ENCODE measurements around the gene ADCY10. TPM values are rescaled to one million over a fixed set of nuclear protein-coding genes. Genes with fewer than 3 reads are reported as not detected.

Gene ADCY10
- total and polyA plus RNA-seq, 7 experiments from 2014 or later, result 0.19 to 1.3 (median 0.43) TPM; not detected in 2

- no peak for ATAC-seq
- DNase-seq, result no peak
- H3K27me3 Mint-ChIP-seq, result peaks cover 0 to 11% (median 0%) of the 10 kb centered on the region in 5 donors
- no peak overlapping the region for H3K4me3 ChIP-seq (ENCODE audit: low read length)
- no peak overlapping the region for H3K4me3 Mint-ChIP-seq
- POLR2A ChIA-PET, result no interaction called here
- CTCF ChIA-PET, result no interaction called here
- H3K27ac Mint-ChIP-seq, result no peak overlapping the region
- no peaks in the 10 kb centered on the region for H3K27me3 ChIP-seq (ENCODE audit: control insufficient read depth in 2 of 2, insufficient read depth in 2 of 2, low read length in 2 of 2)
- no peaks in the 10 kb centered on the region for H3K4me1 ChIP-seq (ENCODE audit: control insufficient read depth in 2 of 2, insufficient read depth in 2 of 2, low read length in 2 of 2)
- no peaks in the 10 kb centered on the region for H3K36me3 ChIP-seq (ENCODE audit: control insufficient read depth in 2 of 3, insufficient read depth in 3 of 3, low read length in 3 of 3)
- H3K4me1 Mint-ChIP-seq, result peaks cover 0 to 2% (median 0%) of the 10 kb centered on the region in 7 donors
- no peak overlapping the region for H3K27ac ChIP-seq (ENCODE audit: low read depth, low read length)
- peaks cover 0 to 3% (median 0%) of the 10 kb centered on the region in 5 donors for H3K36me3 Mint-ChIP-seq
- intact Hi-C loops (cut with micrococcal nuclease), result no loop called here
- H3K9me3 ChIP-seq (ENCODE audit: control insufficient read depth in 2 of 3, low read length in 3 of 3), result no peaks in the 10 kb centered on the region
- H3K9me3 Mint-ChIP-seq, result no peaks in the 10 kb centered on the region
Measured at GRCh38 chr1:167854184-167854583, 59.8 kb downstream of the ADCY10 start.

- Mint-ChIP-seq H3K27me3 (peaks cover 0 to 11% (median 0%) of the 10 kb centered on the region in 5 donors), H3K9me3 (no peaks in the 10 kb centered on the region), H3K4me1 (peaks cover 0 to 2% (median 0%) of the 10 kb centered on the region in 7 donors), H3K4me3 (no peak overlapping the region), H3K27ac (peak overlapping the region in 1 of 9 donors; percentile 1), H3K36me3 (peaks cover 0 to 3% (median 0%) of the 10 kb centered on the region in 5 donors)
- Histone ChIP-seq H3K4me1 (ENCODE audit: control insufficient read depth in 2 of 2, insufficient read depth in 2 of 2, low read length in 2 of 2) (no peaks in the 10 kb centered on the region), H3K27me3 (ENCODE audit: control insufficient read depth in 2 of 2, insufficient read depth in 2 of 2, low read length in 2 of 2) (no peaks in the 10 kb centered on the region), H3K36me3 (ENCODE audit: control insufficient read depth in 2 of 3, insufficient read depth in 3 of 3, low read length in 3 of 3) (no peaks in the 10 kb centered on the region), H3K9me3 (ENCODE audit: control insufficient read depth in 2 of 3, low read length in 3 of 3) (no peaks in the 10 kb centered on the region), H3K27ac (ENCODE audit: low read depth, low read length) (no peak overlapping the region), H3K4me3 (ENCODE audit: low read length) (no peak overlapping the region)
- CTCF ChIA-PET, result no interaction called here
- ATAC-seq (no peak), DNase-seq (no peak)
- POLR2A ChIA-PET, result no interaction called here
- intact Hi-C loops (cut with micrococcal nuclease), result no loop called here
Measured at GRCh38 chr1:167849666-167850065, 64.3 kb downstream of the ADCY10 start.

GRCh38 chr1:167842872-167843271 is 71.1 kb downstream of the ADCY10 start:
- no peaks in the 10 kb centered on the region for H3K9me3 ChIP-seq (ENCODE audit: control insufficient read depth in 2 of 3, low read length in 3 of 3)
- intact Hi-C loops (cut with micrococcal nuclease), result no loop called here
- Mint-ChIP-seq H3K9me3 (peaks cover 0 to 2% (median 0%) of the 10 kb centered on the region in 11 donors), H3K4me1 (no peaks in the 10 kb centered on the region), H3K4me3 (no peak overlapping the region), H3K27ac (no peak overlapping the region), H3K36me3 (no peaks in the 10 kb centered on the region), H3K27me3 (peaks cover 0 to 9% (median 3%) of the 10 kb centered on the region in 5 donors)
- H3K4me1 ChIP-seq (ENCODE audit: control insufficient read depth in 2 of 2, insufficient read depth in 2 of 2, low read length in 2 of 2), result no peaks in the 10 kb centered on the region
- H3K36me3 ChIP-seq (ENCODE audit: control insufficient read depth in 2 of 3, insufficient read depth in 3 of 3, low read length in 3 of 3), result no peaks in the 10 kb centered on the region
- no peak for DNase-seq
- POLR2A ChIA-PET, result no interaction called here
- no peak overlapping the region for H3K27ac ChIP-seq (ENCODE audit: low read depth, low read length)
- H3K4me3 ChIP-seq (ENCODE audit: low read length), result no peak overlapping the region
- CTCF ChIA-PET, result no interaction called here
- no peak for ATAC-seq
- no peaks in the 10 kb centered on the region for H3K27me3 ChIP-seq (ENCODE audit: control insufficient read depth in 2 of 2, insufficient read depth in 2 of 2, low read length in 2 of 2)

- no peaks in the 10 kb centered on the region for H3K36me3 ChIP-seq (ENCODE audit: control insufficient read depth in 2 of 3, insufficient read depth in 3 of 3, low read length in 3 of 3)
- intact Hi-C loops (cut with micrococcal nuclease), result no loop called here
- CTCF ChIA-PET, result no interaction called here
- DNase-seq (no peak), ATAC-seq (no peak)
- Mint-ChIP-seq H3K27me3 (peaks cover 0 to 15% (median 3%) of the 10 kb centered on the region in 5 donors), H3K9me3 (peaks cover 0 to 2% (median 0%) of the 10 kb centered on the region in 11 donors), H3K27ac (no peak overlapping the region), H3K36me3 (no peaks in the 10 kb centered on the region), H3K4me3 (no peak overlapping the region), H3K4me1 (peaks cover 0 to 7% (median 0%) of the 10 kb centered on the region in 7 donors)
- no peaks in the 10 kb centered on the region for H3K9me3 ChIP-seq (ENCODE audit: control insufficient read depth in 2 of 3, low read length in 3 of 3)
- H3K27me3 ChIP-seq (ENCODE audit: control insufficient read depth in 2 of 2, insufficient read depth in 2 of 2, low read length in 2 of 2), result no peaks in the 10 kb centered on the region
- no peak overlapping the region for H3K27ac ChIP-seq (ENCODE audit: low read depth, low read length)
- POLR2A ChIA-PET, result no interaction called here
- H3K4me3 ChIP-seq (ENCODE audit: low read length), result no peak overlapping the region
- H3K4me1 ChIP-seq (ENCODE audit: control insufficient read depth in 2 of 2, insufficient read depth in 2 of 2, low read length in 2 of 2), result no peaks in the 10 kb centered on the region
Measured at GRCh38 chr1:167841530-167841929, 72.4 kb downstream of the ADCY10 start.

- POLR2A ChIA-PET, result no interaction called here
- Mint-ChIP-seq H3K36me3 (no peaks in the 10 kb centered on the region), H3K9me3 (peaks cover 0 to 2% (median 0%) of the 10 kb centered on the region in 11 donors), H3K27me3 (peaks cover 0 to 16% (median 3%) of the 10 kb centered on the region in 5 donors), H3K27ac (no peak overlapping the region), H3K4me3 (no peak overlapping the region), H3K4me1 (peaks cover 0 to 7% (median 0%) of the 10 kb centered on the region in 7 donors)
- H3K27ac ChIP-seq (ENCODE audit: low read depth, low read length), result no peak overlapping the region
- H3K9me3 ChIP-seq (ENCODE audit: control insufficient read depth in 2 of 3, low read length in 3 of 3), result no peaks in the 10 kb centered on the region
- CTCF ChIA-PET, result no interaction called here
- no peak for DNase-seq
- no peaks in the 10 kb centered on the region for H3K36me3 ChIP-seq (ENCODE audit: control insufficient read depth in 2 of 3, insufficient read depth in 3 of 3, low read length in 3 of 3)
- H3K4me3 ChIP-seq (ENCODE audit: low read length), result no peak overlapping the region
- no peak for ATAC-seq
- intact Hi-C loops (cut with micrococcal nuclease), result no loop called here
- no peaks in the 10 kb centered on the region for H3K27me3 ChIP-seq (ENCODE audit: control insufficient read depth in 2 of 2, insufficient read depth in 2 of 2, low read length in 2 of 2)
- no peaks in the 10 kb centered on the region for H3K4me1 ChIP-seq (ENCODE audit: control insufficient read depth in 2 of 2, insufficient read depth in 2 of 2, low read length in 2 of 2)
Measured at GRCh38 chr1:167839009-167839408, 74.9 kb downstream of the ADCY10 start.

- ChIA-PET POLR2A (no interaction called here), CTCF (interaction anchor here (0.7 kb wide), 1 partner anchor 10 kb away, joined by 3 read pairs; no protein-coding TSS in a partner anchor)
- peaks cover 0 to 16% (median 3%) of the 10 kb centered on the region in 5 donors for H3K27me3 Mint-ChIP-seq
- Histone ChIP-seq H3K4me1 (ENCODE audit: control insufficient read depth in 2 of 2, insufficient read depth in 2 of 2, low read length in 2 of 2) (no peaks in the 10 kb centered on the region), H3K27me3 (ENCODE audit: control insufficient read depth in 2 of 2, insufficient read depth in 2 of 2, low read length in 2 of 2) (no peaks in the 10 kb centered on the region), H3K9me3 (ENCODE audit: control insufficient read depth in 2 of 3, low read length in 3 of 3) (no peaks in the 10 kb centered on the region), H3K27ac (ENCODE audit: low read depth, low read length) (no peak overlapping the region), H3K36me3 (ENCODE audit: control insufficient read depth in 2 of 3, insufficient read depth in 3 of 3, low read length in 3 of 3) (no peaks in the 10 kb centered on the region), H3K4me3 (ENCODE audit: low read length) (no peak overlapping the region)
- ATAC-seq, result no peak
- H3K4me3 Mint-ChIP-seq, result no peak overlapping the region
- intact Hi-C loops (cut with micrococcal nuclease), result no loop called here
- peaks cover 0 to 7% (median 0%) of the 10 kb centered on the region in 7 donors for H3K4me1 Mint-ChIP-seq
- DNase-seq, result no peak
- no peaks in the 10 kb centered on the region for H3K36me3 Mint-ChIP-seq
- H3K27ac Mint-ChIP-seq, result no peak overlapping the region
- peaks cover 0 to 2% (median 0%) of the 10 kb centered on the region in 11 donors for H3K9me3 Mint-ChIP-seq
Measured at GRCh38 chr1:167837326-167837725, 76.6 kb downstream of the ADCY10 start.

GRCh38 chr1:167836197-167836596 is 77.7 kb downstream of the ADCY10 start:
- POLR2A ChIA-PET, result no interaction called here
- no peaks in the 10 kb centered on the region for H3K4me1 ChIP-seq (ENCODE audit: control insufficient read depth in 2 of 2, insufficient read depth in 2 of 2, low read length in 2 of 2)
- no peak for ATAC-seq
- H3K27me3 Mint-ChIP-seq, result peaks cover 0 to 20% (median 3%) of the 10 kb centered on the region in 5 donors
- no peak for DNase-seq
- peaks cover 0 to 7% (median 0%) of the 10 kb centered on the region in 7 donors for H3K4me1 Mint-ChIP-seq
- no peaks in the 10 kb centered on the region for H3K36me3 ChIP-seq (ENCODE audit: control insufficient read depth in 2 of 3, insufficient read depth in 3 of 3, low read length in 3 of 3)
- no peaks in the 10 kb centered on the region for H3K36me3 Mint-ChIP-seq
- no peak overlapping the region for H3K4me3 Mint-ChIP-seq
- no peak overlapping the region for H3K27ac Mint-ChIP-seq
- intact Hi-C loops (cut with micrococcal nuclease), result no loop called here
- CTCF ChIA-PET, result no interaction called here
- H3K9me3 ChIP-seq (ENCODE audit: control insufficient read depth in 2 of 3, low read length in 3 of 3), result no peaks in the 10 kb centered on the region
- H3K27ac ChIP-seq (ENCODE audit: low read depth, low read length), result no peak overlapping the region
- H3K4me3 ChIP-seq (ENCODE audit: low read length), result no peak overlapping the region
- no peaks in the 10 kb centered on the region for H3K27me3 ChIP-seq (ENCODE audit: control insufficient read depth in 2 of 2, insufficient read depth in 2 of 2, low read length in 2 of 2)
- peaks cover 0 to 2% (median 0%) of the 10 kb centered on the region in 11 donors for H3K9me3 Mint-ChIP-seq
